Skin of body (tissue), 2 donors: Measurements from ENCODE around the gene TMEM119. TPM values are rescaled to one million over a fixed set of nuclear protein-coding genes. Genes with fewer than 3 reads are reported as not detected.

Experiments
- DNase-seq: peaks from one replicate; lab custom pipeline; 2025; lab: John Stamatoyannopoulos, UW
- total RNA-seq: library from RNA; depleted of rRNA; stranded (reverse); fragments of >200 nt; gene quantifications from one replicate; pipeline ENCODE4 v1.2.3, GENCODE V29; 2014

TMEM119 gene, protein sequence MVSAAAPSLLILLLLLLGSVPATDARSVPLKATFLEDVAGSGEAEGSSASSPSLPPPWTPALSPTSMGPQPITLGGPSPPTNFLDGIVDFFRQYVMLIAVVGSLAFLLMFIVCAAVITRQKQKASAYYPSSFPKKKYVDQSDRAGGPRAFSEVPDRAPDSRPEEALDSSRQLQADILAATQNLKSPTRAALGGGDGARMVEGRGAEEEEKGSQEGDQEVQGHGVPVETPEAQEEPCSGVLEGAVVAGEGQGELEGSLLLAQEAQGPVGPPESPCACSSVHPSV
- total RNA-seq, result 61.1 TPM

GRCh38 chr12:108597559-108598471 is at the start of gene TMEM119:
TMEM119 (minus strand) TSS chr12:108598084; CDS start chr12:108592383, 5,701 bp downstream.
- DNase-seq, result peak; percentile 70

DNA sequence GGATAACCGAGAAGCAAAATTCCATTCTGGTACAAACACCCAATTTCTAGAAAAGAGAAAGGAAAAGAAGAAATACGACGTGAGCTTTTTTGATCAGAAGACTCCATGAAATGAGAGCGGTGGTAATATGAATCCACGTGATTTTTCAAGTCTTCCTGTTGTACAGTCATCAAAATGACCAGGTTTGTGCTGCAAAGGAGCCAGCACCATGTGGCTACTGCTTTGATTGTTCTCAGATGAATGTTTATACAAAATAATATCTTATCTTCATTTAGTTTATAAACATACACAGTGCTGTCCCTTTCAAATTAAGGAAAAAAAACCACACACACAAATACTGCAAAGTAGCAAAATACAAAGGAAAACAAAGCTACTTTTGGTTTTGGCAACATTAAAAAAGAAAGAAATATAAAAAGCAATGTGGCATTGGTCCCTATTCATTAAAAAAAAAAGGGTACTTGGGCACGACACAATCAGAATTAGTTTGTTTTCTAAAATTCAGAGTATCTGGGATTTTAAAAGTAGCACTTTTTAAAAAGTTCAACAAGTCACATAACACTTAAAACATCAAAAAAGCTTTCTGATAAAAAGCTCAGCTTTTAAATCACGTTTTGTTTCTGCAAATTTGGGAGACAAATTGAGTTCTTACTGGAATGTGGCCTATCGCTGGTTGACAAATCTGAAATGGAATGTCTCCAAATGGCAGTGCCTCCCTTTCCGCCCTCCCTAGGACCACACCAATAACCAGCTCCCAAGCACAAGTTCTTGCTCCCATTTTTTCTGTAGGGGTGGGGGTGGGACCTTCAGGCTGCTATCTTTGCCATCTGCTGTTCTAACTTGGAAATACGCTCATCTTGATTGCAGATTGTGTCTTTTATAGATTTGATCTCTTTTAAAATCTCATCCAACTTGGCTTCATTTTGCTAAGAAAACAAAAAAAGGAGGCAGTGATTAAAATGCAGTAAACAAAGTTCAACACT is 49.0 kb upstream of the TMEM119 start:
- DNase-seq, result peak; percentile 31

- no peak for DNase-seq
These were observed 48.1 kb upstream of the TMEM119 start for GRCh38 chr12:108645686-108646599.

DNA sequence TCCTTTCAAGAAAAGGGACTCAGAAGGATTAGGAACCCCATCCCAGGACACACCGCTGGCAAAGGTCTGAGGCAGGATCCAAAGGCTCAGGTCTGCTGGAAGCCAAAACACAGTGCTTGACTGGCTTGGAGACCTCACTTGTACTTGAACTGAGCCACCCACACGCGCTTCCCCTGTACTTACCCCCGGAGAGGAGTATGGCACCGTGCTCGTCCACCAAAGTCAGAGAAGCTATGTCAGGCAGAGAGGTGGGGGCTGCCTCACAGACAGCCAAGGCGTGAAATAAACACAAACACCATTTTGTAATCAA is 46.9 kb upstream of the TMEM119 start:
- no peak for DNase-seq

DNA sequence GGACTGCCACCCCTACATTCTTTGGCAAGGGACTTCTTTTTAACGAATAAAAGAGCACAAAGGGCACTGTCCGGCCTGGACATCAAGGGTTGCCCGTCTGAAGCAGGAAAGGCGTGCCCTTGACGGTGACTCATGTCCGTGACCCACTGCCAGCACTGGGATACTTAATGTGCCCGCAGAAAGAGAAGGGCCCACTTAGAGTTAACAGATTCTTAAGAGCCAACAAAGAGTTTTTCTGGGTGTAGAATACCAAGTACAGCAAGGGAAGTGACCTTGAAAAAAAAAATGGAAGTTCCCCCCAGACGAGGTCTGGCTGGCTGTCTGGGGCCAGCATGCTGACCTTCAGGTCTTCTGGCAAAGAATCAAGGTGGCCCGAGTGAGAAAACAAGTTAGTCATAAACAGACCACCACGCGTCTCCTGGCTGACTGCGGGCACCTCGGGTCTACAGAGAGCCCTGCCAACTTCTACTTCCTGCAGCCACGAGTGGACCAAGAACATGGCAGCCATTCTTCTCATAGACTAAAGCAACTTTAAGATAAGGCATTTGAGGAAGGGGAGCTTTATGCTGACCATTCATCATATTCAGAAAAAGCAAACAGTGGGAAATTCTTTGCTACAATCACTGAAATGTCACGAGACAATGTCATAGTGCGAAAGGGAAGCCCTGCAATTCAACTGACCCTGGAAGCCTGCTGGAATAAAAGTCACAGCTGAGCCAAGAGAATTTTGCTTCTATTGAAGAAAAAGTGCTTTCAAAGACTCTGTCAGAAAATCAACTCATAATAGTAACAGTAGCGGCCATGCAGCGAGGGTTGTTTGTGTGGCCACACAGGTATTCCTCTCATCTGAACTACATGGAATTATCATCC is 46.3 kb upstream of the TMEM119 start:
- DNase-seq, result no peak

- DNase-seq, result no peak
These were observed 45.2 kb upstream of the TMEM119 start for GRCh38 chr12:108642899-108643654.

- peak; percentile 62 for DNase-seq
These were observed 44.5 kb upstream of the TMEM119 start for GRCh38 chr12:108642269-108642870.

DNA sequence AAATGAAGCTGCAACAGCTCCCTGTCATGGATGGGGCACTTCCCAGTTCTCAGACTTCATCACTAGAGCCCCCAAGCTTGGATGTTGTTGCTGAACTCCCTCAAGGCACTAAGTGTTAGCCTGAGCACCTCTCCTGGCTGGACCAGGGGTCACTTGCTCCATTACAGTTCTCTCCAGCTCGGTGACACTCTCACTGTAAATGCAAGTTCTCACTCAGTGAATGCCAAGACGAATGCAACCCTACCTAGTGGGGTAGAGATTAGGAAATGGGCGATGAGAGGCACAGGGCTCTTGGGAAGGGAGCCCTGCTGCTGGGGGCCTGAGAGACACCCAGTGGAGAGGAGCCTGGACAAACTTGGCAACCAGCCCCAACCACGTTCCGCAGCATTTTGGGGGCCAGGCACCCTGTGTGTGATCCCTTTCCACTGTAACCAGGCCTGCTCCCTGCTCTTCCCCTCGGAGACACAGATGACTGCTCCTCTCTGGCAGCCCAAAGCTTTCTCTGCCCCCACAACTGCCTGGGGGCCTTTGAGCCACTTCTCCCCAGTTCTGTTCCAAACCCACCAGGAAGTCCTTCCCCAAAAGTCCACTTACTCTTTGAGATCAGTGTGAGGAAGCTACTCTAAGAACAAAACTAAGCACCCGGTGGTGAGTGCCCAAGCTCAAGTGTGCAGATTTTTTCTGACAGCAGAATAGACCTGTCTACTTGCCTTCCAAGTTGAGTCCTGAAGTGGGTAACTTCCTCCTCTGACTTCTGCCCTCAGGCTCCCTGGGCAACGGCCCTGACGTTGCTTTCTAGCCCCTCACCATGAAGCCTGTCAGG is 43.8 kb upstream of the TMEM119 start:
- no peak for DNase-seq

- no peak for DNase-seq
These were observed 43.0 kb upstream of the TMEM119 start for GRCh38 chr12:108640802-108641445.

DNA sequence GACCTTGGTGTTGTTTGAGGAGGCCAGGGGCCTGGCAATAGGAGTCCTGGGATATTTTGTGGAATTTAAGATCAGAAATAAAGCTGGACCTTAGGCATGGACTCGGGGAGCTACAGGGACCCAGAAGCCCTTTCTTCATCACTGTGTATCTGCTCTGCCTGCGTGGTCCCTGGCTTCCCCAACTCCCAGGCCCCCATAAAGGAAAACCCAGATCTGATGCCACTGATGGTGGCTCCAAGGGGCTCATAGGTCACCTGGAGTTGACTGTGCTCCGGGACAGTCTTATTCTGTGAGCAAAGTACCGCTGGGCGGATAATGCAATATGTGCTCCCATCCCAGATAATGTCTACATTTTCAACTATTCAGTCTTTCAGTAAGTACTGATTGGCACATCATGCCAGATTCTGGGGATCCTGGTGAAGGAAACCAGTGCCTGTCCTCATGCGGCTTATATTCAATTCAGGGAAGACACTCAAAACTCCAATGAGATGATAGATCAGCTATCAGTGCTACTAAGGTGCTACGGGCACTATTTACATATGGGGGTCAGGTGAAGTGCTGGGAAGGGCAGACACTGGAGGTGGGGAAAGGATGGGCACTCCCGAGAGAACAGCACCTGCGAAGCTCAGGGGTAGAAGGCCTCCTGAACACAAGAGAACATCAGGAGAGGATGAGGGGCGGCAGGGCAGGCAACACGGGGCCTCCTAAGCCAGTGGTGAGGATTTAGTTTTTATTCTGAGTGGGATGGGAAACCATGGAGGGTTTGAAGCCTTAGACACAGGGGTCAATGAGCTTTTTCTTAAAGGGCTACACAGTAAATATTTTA is 41.3 kb upstream of the TMEM119 start:
- DNase-seq, result no peak

DNA sequence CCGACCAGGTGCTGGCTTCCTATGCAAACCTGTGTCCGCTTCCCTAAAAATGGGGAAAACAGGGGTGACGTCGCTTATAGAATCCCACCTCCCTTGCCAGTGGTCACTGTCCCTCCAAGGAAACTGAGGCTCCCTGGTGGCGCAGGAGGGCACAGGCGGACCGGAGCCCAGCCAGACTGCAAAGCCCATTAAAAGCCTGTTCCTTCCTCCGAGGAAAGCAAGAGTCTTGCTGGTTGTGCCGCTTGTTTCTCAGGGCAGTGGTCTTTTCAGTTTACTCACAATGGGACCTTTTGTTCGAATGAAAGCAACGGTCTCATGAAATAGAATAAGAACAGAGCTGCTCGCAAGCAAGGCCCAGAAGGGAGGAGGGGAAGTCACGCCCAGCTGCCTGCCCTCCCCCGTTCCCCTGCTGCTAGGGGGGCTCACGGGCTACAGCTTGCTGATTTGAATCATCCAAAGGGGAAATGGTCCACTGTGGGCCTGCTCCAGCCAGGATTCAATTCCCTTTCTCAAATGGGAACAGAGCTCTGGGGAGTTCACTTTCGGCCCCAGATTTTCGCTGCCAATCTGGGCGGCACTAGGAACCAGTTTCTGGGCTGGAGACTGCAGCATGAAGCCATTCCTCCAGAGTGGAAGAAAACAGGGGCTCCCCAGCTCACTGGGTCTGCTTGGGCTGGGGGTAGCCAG is 40.4 kb upstream of the TMEM119 start:
- DNase-seq, result no peak

- no peak for DNase-seq
These were observed 39.5 kb upstream of the TMEM119 start for GRCh38 chr12:108637222-108637971.

DNA sequence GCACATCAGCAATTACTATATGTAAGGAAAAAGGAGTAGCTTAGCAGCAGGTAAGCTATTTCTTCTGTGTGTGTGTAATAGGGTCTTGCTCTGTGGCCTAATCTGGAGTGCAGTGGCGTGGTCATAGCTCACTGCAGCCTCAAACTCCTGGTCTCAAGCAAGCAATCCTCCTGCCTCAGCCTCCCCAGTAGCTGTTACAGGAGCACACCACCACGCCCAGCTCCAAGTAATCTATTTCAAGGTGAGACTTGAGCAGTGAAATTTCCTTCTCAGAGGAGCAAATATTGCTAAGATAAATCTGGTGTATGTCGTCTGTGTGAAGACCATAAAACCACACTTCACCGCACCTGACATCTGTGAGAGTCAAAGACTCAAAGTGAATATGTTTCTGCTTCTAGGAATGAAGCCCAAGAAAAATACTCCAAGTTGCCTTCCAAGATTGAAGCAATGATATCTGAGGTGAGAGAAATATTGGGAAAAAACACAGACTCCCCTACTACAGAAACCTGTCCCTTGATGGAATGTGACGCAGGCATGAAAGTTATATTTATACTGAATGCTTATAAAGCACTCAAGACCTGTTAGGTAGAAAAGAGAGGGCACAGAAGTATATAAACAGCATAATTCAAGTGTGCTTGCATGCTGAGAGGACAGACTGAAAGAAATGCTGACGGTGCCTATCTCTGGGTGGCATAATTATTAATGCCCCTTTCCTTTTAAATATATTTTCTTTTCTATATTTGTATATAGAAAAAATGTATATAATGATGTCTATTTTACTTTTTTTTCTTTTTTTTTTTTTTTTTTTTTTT is 38.3 kb upstream of the TMEM119 start:
- DNase-seq, result no peak
